SH-SY5Y (cell line): Measurements from ENCODE around the gene EHBP1.

ENCODE experiments used
- GATA2 ChIP-seq: IDR thresholded peaks from 2 replicates; pipeline ENCODE4 v1.6.1; 2011; ENCODE audit warnings: mild to moderate bottlenecking, low read depth, low read length
- GATA3 ChIP-seq: IDR thresholded peaks from 2 replicates; pipeline ENCODE4 v1.6.1; 2011; ENCODE audit warnings: low read depth, mild to moderate bottlenecking, low read length, moderate library complexity

The EHBP1 gene

GRCh38 chr2:63073994-63074393, 368.5 kb downstream of the EHBP1 start:
- TF ChIP-seq GATA2 (no peak), GATA3 (no peak)

GRCh38 chr2:63078852-63079606, 373.5 kb downstream of the EHBP1 start:
- TF ChIP-seq GATA2 (no peak), GATA3 (no peak)

- TF ChIP-seq GATA3 (no peak), GATA2 (no peak)
These were observed 375.9 kb downstream of the EHBP1 start for GRCh38 chr2:63081404-63081803.

DNA sequence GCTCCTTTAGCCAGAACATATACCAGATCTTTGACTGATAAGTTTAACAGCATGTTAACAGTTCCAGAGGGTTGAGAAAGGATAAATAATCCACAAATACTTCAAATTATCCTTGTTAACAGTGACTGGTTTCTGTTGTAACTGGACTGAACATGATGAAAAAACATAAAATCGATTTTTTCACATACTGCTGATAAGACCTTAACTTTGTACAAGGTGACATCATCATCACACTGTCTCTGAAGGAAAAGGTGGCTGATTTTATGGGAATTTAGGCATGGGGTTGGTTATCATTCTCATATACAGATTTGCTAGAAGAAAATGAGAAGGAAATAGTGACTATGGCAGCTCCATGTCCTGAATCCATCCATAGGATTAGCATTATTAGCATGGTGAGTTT, 381.2 kb downstream of the EHBP1 start:
- no peak for TF ChIP-seq GATA2
- no peak for TF ChIP-seq GATA3

DNA sequence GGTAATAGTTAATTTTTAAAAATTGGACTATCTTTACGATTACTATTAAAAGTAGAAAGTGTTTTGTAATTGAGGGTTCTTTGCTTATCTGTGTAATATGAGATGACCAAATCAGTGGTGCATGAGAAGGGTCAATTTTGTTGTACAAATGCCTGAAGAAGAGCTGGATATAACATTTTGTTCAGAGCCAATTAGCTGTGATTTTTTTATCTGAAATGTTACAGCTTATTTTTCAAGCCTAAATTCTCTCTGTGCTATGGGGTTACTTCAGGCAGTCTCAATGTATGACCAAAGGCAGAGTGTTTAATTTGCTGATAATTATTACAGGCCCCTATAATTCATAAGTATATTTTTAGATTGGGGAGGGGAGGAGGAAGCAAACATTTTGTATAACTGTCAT, 386.9 kb downstream of the EHBP1 start:
- TF ChIP-seq GATA3 (no peak), GATA2 (no peak)

- TF ChIP-seq GATA3 = no peak
- TF ChIP-seq GATA2 = no peak
These were observed 387.3 kb downstream of the EHBP1 start for GRCh38 chr2:63092857-63093256.

- TF ChIP-seq GATA3 (no peak), GATA2 (no peak)
These were observed 388.0 kb downstream of the EHBP1 start for GRCh38 chr2:63093502-63093901.
